Lower lobe of right lung (tissue), 2 donors: ENCODE data around the gene TRAPPC12. TPM values are rescaled to one million over a fixed set of nuclear protein-coding genes. Genes with fewer than 3 reads are reported as not detected.

Experiments used
- ATAC-seq, 2 donors: fragments of 200-7000 bp; cut with Tn5 transposase; one replicate each; pipeline ENCODE4 v1.9.1; 2020 to 2022; ENCODE audit warnings: mild to moderate bottlenecking in 2 of 2, moderate library complexity in 2 of 2
- DNase-seq: peaks from one replicate; pipeline ENCODE4 v3.0.0-alpha.2; 2020
- H3K27ac ChIP-seq: fragments of 200-600 bp; one replicate; pipeline ENCODE4 v1.8.0; 2022
- H3K27me3 ChIP-seq: fragments of 200-600 bp; one replicate; pipeline ENCODE4 v1.8.0; 2022; ENCODE audit warnings: low read depth
- H3K36me3 ChIP-seq: fragments of 200-600 bp; one replicate; pipeline ENCODE4 v1.8.0; 2022; ENCODE audit warnings: mild to moderate bottlenecking
- H3K4me1 ChIP-seq: fragments of 200-600 bp; one replicate; pipeline ENCODE4 v1.8.0; 2022
- H3K4me3 ChIP-seq: fragments of 200-600 bp; one replicate; pipeline ENCODE4 v1.8.0; 2022; ENCODE audit warnings: mild to moderate bottlenecking
- H3K9me3 ChIP-seq: fragments of 200-600 bp; one replicate; pipeline ENCODE4 v1.8.0; 2022
- intact Hi-C: fragments of 100-400 bp; cut with DNase I; formaldehyde crosslinking; loops from one replicate; pipeline ENCODE4 v1.11.0; 2022
- total RNA-seq: library from RNA; stranded (reverse); fragmentation: NEBNext Ultra II Directional; extraction: Animal tissue kit (Norgen Biotek cat#: 25700); gene quantifications from one replicate; pipeline ENCODE4 v1.2.1, GENCODE V29; 2021
- TF ChIP-seq, protein P1 (sequence below): fragments of 200-600 bp; IDR thresholded peaks from one replicate; pipeline ENCODE4 v1.8.0; 2022; ENCODE audit warnings: antibody characterized with exemption, mild to moderate bottlenecking
- donor health status: DM: no; HTN: yes; CAD: no; lungs with severe emphysema.

Gene TRAPPC12
- total RNA-seq, 1 donor from 2014 or later, result 93.8 TPM

- Histone ChIP-seq H3K4me3 (no peak overlapping the region), H3K4me1 (peaks cover 18% of the 10 kb centered on the region), H3K36me3 (peaks cover 94% of the 10 kb centered on the region), H3K27ac (peak overlapping the region; percentile 80), H3K9me3 (no peaks in the 10 kb centered on the region), H3K27me3 (no peaks in the 10 kb centered on the region)
- DNase-seq (peak; percentile 29), ATAC-seq (peak in 1 of 2 donors; percentile 5)
- intact Hi-C loops, result no loop called here
- TF ChIP-seq, protein P1, sequence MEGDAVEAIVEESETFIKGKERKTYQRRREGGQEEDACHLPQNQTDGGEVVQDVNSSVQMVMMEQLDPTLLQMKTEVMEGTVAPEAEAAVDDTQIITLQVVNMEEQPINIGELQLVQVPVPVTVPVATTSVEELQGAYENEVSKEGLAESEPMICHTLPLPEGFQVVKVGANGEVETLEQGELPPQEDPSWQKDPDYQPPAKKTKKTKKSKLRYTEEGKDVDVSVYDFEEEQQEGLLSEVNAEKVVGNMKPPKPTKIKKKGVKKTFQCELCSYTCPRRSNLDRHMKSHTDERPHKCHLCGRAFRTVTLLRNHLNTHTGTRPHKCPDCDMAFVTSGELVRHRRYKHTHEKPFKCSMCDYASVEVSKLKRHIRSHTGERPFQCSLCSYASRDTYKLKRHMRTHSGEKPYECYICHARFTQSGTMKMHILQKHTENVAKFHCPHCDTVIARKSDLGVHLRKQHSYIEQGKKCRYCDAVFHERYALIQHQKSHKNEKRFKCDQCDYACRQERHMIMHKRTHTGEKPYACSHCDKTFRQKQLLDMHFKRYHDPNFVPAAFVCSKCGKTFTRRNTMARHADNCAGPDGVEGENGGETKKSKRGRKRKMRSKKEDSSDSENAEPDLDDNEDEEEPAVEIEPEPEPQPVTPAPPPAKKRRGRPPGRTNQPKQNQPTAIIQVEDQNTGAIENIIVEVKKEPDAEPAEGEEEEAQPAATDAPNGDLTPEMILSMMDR, result no peak
These were observed 91.6 kb downstream of the TRAPPC12 start for GRCh38 chr2:3470856-3471737.

DNA sequence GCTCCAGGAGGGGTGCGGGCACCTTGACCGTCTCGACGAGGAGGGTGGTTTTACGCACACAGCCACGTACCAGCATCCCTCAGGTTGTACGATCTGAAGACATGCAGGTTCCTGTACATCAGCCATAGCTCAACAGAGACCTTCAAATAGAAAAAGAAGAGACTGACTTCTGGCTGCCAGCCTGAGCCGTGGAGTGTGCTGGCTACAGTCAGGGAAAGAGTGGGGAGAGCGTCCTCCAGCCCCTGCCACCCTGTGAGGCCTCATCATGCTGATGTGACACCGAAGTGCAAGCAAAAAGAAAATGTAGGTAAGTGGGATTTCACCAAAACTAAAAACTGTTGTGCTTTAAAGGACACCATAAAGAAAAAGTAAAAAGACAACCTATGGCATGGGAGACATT is 92.8 kb downstream of the TRAPPC12 start:
- H3K4me1 ChIP-seq, result peaks cover 18% of the 10 kb centered on the region
- H3K27me3 ChIP-seq, result no peaks in the 10 kb centered on the region
- H3K27ac ChIP-seq, result no peak overlapping the region
- intact Hi-C loops, result no loop called here
- no peak overlapping the region for H3K4me3 ChIP-seq
- H3K36me3 ChIP-seq, result peaks cover 90% of the 10 kb centered on the region
- ATAC-seq (no peak), DNase-seq (peak; percentile 25)
- H3K9me3 ChIP-seq, result no peaks in the 10 kb centered on the region
- TF ChIP-seq, protein P1, result no peak

DNA sequence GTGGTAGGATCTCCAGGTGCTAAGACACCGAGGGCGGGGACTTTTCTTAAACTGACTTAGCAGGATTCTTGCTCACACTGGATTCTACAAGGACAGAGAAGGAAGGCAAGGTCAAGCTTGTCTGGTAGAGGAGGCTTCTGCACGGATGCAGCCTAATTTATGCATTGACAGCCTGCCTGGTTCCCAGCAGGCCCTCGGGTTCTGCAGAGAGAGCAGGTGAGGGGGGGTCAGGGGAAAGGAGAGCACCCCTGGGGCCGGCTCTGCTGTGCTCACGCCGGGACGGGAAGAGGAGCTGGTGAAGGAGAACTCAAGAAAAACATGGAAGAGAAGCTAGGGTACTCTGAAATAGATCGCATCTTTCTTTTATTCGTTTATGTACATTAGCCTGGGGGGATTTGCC is 93.5 kb downstream of the TRAPPC12 start:
- Histone ChIP-seq H3K4me3 (no peak overlapping the region), H3K27me3 (no peaks in the 10 kb centered on the region), H3K9me3 (no peaks in the 10 kb centered on the region), H3K36me3 (peaks cover 88% of the 10 kb centered on the region), H3K4me1 (peaks cover 18% of the 10 kb centered on the region), H3K27ac (no peak overlapping the region)
- TF ChIP-seq, protein P1, result no peak
- DNase-seq (no peak), ATAC-seq (no peak)
- intact Hi-C loops, result no loop called here

DNA sequence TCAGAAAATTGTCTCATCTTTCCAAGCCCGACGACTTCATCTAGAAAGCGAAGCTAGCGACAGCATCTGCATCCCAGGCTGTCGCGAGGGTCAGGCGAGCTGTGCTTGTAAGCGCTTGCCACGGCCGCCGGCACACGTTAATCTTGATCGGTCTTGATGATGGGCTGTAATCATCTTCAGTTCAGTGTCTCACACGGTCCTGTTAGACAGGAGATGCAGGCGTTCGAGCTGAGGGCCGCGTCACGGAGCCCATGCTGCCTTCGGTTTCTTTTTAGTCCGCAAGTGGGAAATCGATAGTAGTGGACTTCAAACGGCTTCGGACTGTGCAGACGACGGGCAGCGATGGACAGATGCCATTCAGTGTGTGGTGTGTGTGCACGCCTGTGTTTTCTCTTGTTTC is 96.3 kb downstream of the TRAPPC12 start:
- peaks cover 5% of the 10 kb centered on the region for H3K4me1 ChIP-seq
- no peaks in the 10 kb centered on the region for H3K27me3 ChIP-seq
- intact Hi-C loops, result no loop called here
- H3K36me3 ChIP-seq, result peaks cover 87% of the 10 kb centered on the region
- no peak overlapping the region for H3K27ac ChIP-seq
- DNase-seq (no peak), ATAC-seq (no peak)
- H3K4me3 ChIP-seq, result no peak overlapping the region
- no peaks in the 10 kb centered on the region for H3K9me3 ChIP-seq
- TF ChIP-seq, protein P1, result no peak

DNA sequence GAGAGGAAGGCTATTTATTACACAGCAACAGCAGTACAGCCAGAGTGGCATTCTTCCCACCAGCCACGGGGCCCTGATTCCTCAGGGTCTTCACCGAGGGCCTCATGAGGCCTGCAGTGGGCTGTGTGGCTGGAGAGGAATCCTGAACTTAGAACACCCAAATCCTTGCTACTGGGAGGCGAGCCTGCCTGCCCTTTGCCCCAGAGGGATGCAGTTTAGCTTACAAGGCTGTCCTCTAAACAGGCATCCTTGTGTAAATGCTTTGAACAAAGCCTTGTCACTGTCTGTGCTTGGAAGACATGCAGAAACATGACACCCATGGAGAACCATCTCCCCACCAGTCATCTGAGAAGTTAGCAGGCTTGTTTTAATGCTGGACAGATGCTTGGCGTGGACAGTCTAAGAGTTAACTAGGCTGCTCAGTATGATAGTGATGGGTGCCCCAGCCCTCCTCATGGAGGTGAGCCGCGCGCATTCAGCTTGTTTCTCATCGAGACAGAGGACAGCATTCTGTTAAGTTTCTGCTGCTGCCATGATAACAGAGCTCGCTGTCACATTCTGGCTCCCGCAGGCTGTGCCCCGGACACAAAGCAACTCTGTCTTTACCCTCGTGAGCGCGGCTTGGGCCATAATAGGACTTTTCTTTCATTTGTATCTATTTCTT is 97.0 kb downstream of the TRAPPC12 start:
- Histone ChIP-seq H3K36me3 (peaks cover 81% of the 10 kb centered on the region), H3K27me3 (no peaks in the 10 kb centered on the region), H3K4me3 (no peak overlapping the region), H3K27ac (no peak overlapping the region), H3K9me3 (no peaks in the 10 kb centered on the region), H3K4me1 (no peaks in the 10 kb centered on the region)
- intact Hi-C loops, result no loop called here
- TF ChIP-seq, protein P1, result no peak
- DNase-seq (no peak), ATAC-seq (no peak)
